HG03354 (cell line): Measurements from ENCODE around the gene ZFX.
"Not testable (repeated sequence)": the region's sequence is repeated elsewhere in the genome, so short reads cannot be mapped to it uniquely, and the experiment has no call there.

ENCODE experiments used
- ATAC-seq: cut with Tn5 transposase; IDR thresholded peaks from one replicate; pipeline ENCODE4 v1.9.1; 2021; ENCODE audit warnings: mild to moderate bottlenecking; ENCODE audit not compliant: unreplicated experiment, poor library complexity, severe bottlenecking

Gene ZFX

GRCh38 chrX:24150051-24150790 is 692 bp downstream of the ZFX start:
- ATAC-seq, result peak; percentile 77

- no peak for ATAC-seq
These were observed 1.4 kb downstream of the ZFX start for GRCh38 chrX:24150898-24151297.

DNA sequence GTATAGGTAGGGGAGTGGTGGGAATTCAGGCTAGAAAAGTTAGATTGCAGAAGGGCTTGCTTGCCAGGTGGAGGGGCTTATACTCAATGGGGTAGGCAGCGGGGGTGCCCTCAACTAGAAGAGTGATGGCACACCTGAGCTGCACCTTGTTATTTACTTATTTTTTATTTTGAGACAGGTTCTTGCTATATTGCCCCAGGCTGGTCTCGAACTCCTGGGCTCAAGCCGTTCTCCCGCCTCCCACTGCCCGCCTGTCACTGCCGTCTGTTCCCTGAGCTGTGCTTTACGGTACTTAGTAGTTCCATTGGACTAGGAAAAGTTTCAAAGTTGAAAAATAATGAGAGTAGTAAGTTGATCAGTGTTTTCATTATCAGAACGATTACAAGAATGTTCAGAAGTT is 2.0 kb downstream of the ZFX start:
- ATAC-seq, result no peak

- ATAC-seq, result no peak
These were observed 3.8 kb downstream of the ZFX start for GRCh38 chrX:24153178-24153795.

DNA sequence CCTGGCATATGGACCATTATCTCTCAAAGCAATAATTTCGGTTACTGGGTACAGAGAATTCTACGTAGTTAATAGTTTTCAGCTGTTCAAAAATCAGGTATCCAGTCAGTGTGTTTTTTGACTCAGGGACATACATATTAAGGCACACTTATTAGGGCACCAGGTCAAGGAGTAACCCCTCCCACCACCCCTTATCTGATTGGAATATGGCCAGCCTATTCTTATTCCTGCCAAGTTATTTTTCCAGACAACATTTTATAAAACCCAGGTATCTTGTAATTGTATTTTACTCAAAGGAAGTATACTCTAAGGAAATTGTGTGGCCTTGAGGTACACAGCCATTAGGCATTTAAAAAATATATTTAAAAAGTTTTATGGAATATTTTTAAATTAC is 4.3 kb downstream of the ZFX start:
- ATAC-seq, result no peak

- ATAC-seq, result no peak
These were observed 5.0 kb downstream of the ZFX start for GRCh38 chrX:24154490-24155034.

DNA sequence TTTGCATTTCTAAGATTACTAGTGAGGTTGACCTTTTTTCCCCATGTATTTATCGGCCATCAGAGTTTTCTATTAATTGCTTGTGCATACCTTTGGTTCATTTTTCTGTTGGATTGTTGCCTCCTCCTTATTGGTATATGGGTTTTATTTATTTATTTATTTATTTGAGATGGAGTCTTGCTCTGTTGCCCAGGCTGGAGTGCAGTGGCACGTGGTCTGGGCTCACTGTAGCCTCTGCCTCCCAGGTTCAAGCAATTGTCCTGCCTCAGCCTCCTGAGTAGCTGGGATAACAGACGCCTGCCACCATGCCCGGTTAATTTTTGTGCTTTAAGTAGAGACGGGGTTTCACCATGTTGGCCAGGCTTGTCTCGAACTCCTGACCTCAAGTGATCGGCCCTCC is 6.2 kb downstream of the ZFX start:
- not testable (repeated sequence) for ATAC-seq

DNA sequence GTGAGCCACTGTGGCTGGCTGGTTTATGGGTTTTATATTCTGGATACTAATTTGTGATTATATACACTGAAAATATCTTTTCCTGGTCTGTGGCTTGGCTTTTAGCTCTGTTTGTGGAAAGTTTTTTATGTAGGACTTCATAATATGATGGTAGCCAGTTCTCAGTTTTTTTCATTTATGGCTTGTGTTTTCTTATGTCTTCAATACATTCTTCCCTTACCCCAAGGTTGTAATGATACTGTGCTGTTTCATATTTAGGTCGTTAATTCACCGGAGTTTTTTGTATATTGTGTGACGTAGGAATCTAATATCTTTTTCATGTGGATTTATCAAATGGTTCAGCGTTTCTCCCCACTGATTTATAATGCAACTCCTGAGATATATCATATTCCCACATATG is 6.6 kb downstream of the ZFX start:
- no peak for ATAC-seq

- ATAC-seq, result no peak
These were observed 9.4 kb downstream of the ZFX start for GRCh38 chrX:24158881-24159280.

GRCh38 chrX:24166078-24166477 is 16.5 kb downstream of the ZFX start:
- no peak for ATAC-seq

DNA sequence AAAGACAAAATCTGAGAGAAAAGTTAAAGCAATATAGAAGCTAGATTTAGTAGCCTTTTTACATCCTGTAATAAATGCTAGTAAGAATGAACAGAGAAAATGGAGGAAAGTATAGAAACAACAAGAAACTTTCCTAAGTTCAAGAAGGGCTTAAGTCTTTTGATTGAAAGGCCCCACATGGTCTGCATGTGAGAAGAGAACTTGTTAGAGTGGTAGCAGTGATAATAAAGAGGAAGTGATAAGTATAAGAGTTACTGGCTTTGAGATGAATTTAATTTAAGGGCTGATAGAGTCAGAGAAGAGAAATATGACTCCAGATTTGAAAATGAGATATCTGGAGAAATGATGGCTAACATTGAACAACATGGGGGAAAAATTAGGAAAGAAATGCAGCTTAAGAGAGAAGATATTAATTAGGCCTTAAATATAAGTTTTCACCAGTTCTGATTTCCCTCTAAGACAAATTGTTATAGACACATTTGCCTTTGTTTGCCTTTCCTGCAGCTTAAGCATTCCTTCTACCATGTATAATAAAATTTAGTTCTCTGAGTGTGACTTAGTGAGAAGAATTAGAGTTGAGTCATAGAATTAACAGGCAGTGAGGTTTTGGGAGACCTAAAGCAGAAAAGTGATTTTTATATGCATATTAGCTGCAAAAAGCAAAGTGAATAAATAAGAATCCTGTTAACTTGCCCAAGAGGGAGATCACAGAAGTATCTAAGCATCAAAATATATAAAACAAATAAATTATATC is 18.4 kb downstream of the ZFX start:
- peak; percentile 46 for ATAC-seq

- peak; percentile 73 for ATAC-seq
These were observed 19.3 kb downstream of the ZFX start for GRCh38 chrX:24168807-24169206.

DNA sequence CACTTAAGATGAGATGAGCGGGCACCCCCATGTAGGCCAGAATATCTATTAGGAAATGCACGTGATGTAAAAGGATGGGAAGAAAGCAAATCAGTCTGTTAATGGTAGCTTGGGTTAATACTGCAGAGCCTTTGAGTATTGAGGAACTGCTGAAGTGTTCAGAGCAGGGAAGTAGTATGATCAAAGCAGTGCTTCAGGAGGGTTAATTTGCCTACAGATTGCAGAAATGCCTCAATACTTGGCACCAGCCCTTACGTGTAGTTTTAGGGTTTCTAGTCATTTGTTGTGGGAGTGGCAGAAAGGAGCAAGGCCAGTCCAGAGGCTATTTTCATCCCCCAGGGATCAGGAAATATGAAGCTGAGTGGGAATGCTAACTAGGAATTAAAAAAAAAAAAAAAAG is 19.7 kb downstream of the ZFX start:
- ATAC-seq, result peak; percentile 79

GRCh38 chrX:24173115-24173847 is 23.8 kb downstream of the ZFX start:
- no peak for ATAC-seq

GRCh38 chrX:24175276-24175675 is 25.7 kb downstream of the ZFX start:
- no peak for ATAC-seq

DNA sequence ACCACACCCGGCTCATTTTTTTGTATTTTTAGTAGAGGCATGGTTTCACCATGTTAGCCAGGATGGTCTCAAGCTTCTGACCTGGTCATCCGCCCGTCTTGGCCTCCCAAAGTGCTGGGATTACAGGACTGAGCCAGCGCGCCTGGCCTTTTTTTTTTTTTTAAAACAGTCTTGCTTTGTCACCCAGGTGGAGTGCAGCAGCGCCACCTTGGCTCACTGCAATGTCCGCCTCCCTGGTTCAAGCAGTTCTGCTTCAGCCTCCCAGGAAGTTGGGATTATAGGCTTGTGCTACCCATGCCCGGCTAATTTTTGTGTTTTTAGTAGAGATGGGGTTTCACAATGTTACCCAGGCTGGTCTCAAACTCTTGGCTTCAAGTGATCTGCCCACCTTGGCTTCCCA is 28.9 kb downstream of the ZFX start:
- no peak for ATAC-seq

- no peak for ATAC-seq
These were observed 34.5 kb downstream of the ZFX start for GRCh38 chrX:24184018-24184417.

DNA sequence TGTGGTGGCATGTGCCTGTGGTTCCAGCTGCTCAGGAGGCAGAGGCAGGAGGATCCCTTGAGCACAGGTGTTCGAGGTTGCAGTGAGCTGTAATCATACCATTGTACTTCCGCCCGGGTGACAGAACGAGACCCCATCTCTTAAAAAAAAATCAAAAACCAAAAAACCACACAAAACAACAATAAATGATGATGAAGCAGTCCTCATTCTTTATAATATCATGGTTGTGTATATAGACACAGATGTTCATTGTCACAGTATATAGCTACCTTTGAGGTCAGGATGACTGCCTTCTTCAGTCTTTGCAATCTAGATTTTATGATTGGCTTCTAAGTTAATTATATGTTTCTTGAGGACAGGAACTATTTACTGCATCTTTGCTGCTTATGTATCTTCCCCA is 37.0 kb downstream of the ZFX start:
- no peak for ATAC-seq

DNA sequence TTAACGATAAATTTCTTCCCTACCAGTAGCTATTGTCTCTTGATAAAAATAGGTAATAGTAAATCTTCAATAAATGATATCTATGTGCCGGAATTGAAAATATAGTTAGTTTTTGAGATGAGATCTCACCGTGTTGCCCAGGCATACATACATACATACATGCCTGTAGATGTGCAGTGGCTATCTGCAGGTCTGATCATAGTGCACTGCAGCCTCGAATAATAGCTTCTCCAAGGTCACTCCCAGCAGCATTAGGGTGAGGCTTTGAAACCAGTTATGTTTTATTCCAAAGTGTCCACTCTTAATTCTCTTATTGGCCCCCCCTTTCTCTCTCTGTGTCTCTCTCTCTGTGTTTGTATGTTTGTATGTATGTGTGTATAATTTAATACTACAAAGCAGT is 37.5 kb downstream of the ZFX start:
- ATAC-seq, result no peak

- no peak for ATAC-seq
These were observed 40.0 kb downstream of the ZFX start for GRCh38 chrX:24189490-24189889.
